Neural progenitor cell (in vitro differentiated cells): ENCODE measurements around the gene FOXO6. TPM values are rescaled to one million over a fixed set of nuclear protein-coding genes. Genes with fewer than 3 reads are reported as not detected.
A peak's percentile ranks its signal among the peaks of the same experiment; 100 is the strongest.

Experiments used
- DNase-seq: peaks from one replicate; pipeline ENCODE4 v3.0.0-alpha.2; 2016; ENCODE audit warnings: low spot score
- H2AFZ ChIP-seq: fragments of 200-600 bp; sonication (generic); replicated peaks from 2 replicates; pipeline ENCODE4 v1.6.1; 2016; ENCODE audit warnings: antibody characterized with exemption
- H3F3A ChIP-seq: fragments of 200-600 bp; sonication (generic); 2 replicates; pipeline ENCODE4 v1.6.1; 2016; ENCODE audit warnings: antibody characterized with exemption, low read depth
- H3K27ac ChIP-seq: fragments of 200-600 bp; sonication (generic); 2 replicates; pipeline ENCODE4 v1.5.1; 2016; ENCODE audit warnings: mild to moderate bottlenecking
- H3K27me3 ChIP-seq: fragments of 200-600 bp; sonication (generic); 2 replicates; pipeline ENCODE4 v1.6.1; 2016; ENCODE audit warnings: mild to moderate bottlenecking, moderate library complexity
- H3K36me3 ChIP-seq: fragments of 200-600 bp; sonication (generic); 2 replicates; pipeline ENCODE4 v1.5.1; 2016
- H3K4me1 ChIP-seq: fragments of 200-600 bp; sonication (generic); 2 replicates; pipeline ENCODE4 v1.6.1; 2016; ENCODE audit warnings: mixed run types
- H3K4me2 ChIP-seq: fragments of 200-600 bp; sonication (generic); 2 replicates; pipeline ENCODE4 v1.6.1; 2016
- H3K4me3 ChIP-seq: fragments of 200-600 bp; sonication (generic); 2 replicates; pipeline ENCODE4 v1.5.1; 2016
- H3K79me2 ChIP-seq: fragments of 200-600 bp; sonication (generic); 2 replicates; pipeline ENCODE4 v1.6.1; 2016; ENCODE audit warnings: low read depth
- H3K9ac ChIP-seq: fragments of 200-600 bp; sonication (generic); 2 replicates; pipeline ENCODE4 v1.6.1; 2016
- H3K9me3 ChIP-seq: fragments of 200-600 bp; sonication (generic); 2 replicates; pipeline ENCODE4 v1.5.1; 2016; ENCODE audit warnings: low read depth
- H4K20me1 ChIP-seq: fragments of 200-600 bp; sonication (generic); 2 replicates; pipeline ENCODE4 v1.6.1; 2016; ENCODE audit warnings: low read depth
- H3K27ac Mint-ChIP-seq: 3 replicates; pipeline ENCODE4 v1.8.0; 2021; ENCODE audit warnings: mixed read lengths
- H3K27me3 Mint-ChIP-seq: 2 replicates; pipeline ENCODE4 v1.8.0; 2022; ENCODE audit warnings: low read depth, mild to moderate bottlenecking, inconsistent platforms, moderate library complexity, mixed read lengths; ENCODE audit not compliant: insufficient read depth
- H3K36me3 Mint-ChIP-seq: 3 replicates; pipeline ENCODE4 v1.8.0; 2021; ENCODE audit warnings: mixed read lengths
- H3K4me1 Mint-ChIP-seq: 3 replicates; pipeline ENCODE4 v1.8.0; 2021; ENCODE audit warnings: mixed read lengths
- H3K4me3 Mint-ChIP-seq: 3 replicates; pipeline ENCODE4 v1.8.0; 2021; ENCODE audit warnings: mild to moderate bottlenecking, moderate library complexity, mixed read lengths
- H3K9me3 Mint-ChIP-seq: 3 replicates; pipeline ENCODE4 v1.8.0; 2020; ENCODE audit warnings: mixed read lengths
- CTCF ChIP-seq: fragments of 200-600 bp; sonication (generic); IDR thresholded peaks from 2 replicates; pipeline ENCODE4 v1.5.1; 2017; ENCODE audit warnings: antibody characterized with exemption, mild to moderate bottlenecking
- EZH2 ChIP-seq: fragments of 200-600 bp; sonication (generic); IDR thresholded peaks from 2 replicates; pipeline ENCODE4 v1.6.1; 2017; ENCODE audit warnings: antibody characterized with exemption, mild to moderate bottlenecking, moderate library complexity
- EZH2phosphoT487 ChIP-seq: fragments of 200-600 bp; sonication (generic); IDR thresholded peaks from 2 replicates; pipeline ENCODE4 v1.6.1; 2017; ENCODE audit warnings: antibody characterized with exemption
- total RNA-seq: library from RNA; depleted of rRNA; stranded (reverse); fragments of >200 nt; gene quantifications from 2 replicates; pipeline ENCODE4 v1.2.3, GENCODE V29; 2015; ENCODE audit warnings: low replicate concordance

FOXO6 gene
- total RNA-seq, 1 donor from 2014 or later = not detected

GRCh38 chr1:41426201-41426890 is 65.1 kb downstream of the FOXO6 start:
- Histone ChIP-seq H3K79me2 (no peaks in the 10 kb centered on the region), H3K4me1 (no peaks in the 10 kb centered on the region), H3K9ac (no peak overlapping the region), H3K27me3 (no peaks in the 10 kb centered on the region), H3K27ac (no peak overlapping the region), H3K9me3 (no peaks in the 10 kb centered on the region), H3K36me3 (no peaks in the 10 kb centered on the region), H4K20me1 (no peaks in the 10 kb centered on the region), H2AFZ (no peak overlapping the region), H3K4me3 (no peak overlapping the region), H3F3A (peaks cover 10% of the 10 kb centered on the region), H3K4me2 (no peak overlapping the region)
- H3K36me3 Mint-ChIP-seq = no peaks in the 10 kb centered on the region
- DNase-seq = no peak
- no peaks in the 10 kb centered on the region for H3K9me3 Mint-ChIP-seq
- H3K4me3 Mint-ChIP-seq = no peak overlapping the region
- H3K27me3 Mint-ChIP-seq = no peaks in the 10 kb centered on the region
- no peak overlapping the region for H3K27ac Mint-ChIP-seq
- peaks cover under 1% of the 10 kb centered on the region for H3K4me1 Mint-ChIP-seq
- no peak for TF ChIP-seq CTCF
- no peak for TF ChIP-seq EZH2phosphoT487
- no peak for TF ChIP-seq EZH2

- Histone ChIP-seq H3F3A (peaks cover 10% of the 10 kb centered on the region), H3K4me3 (no peak overlapping the region), H3K9me3 (no peaks in the 10 kb centered on the region), H4K20me1 (no peaks in the 10 kb centered on the region), H3K27ac (no peak overlapping the region), H3K9ac (no peak overlapping the region), H3K36me3 (no peaks in the 10 kb centered on the region), H3K4me2 (no peak overlapping the region), H3K79me2 (no peaks in the 10 kb centered on the region), H3K27me3 (no peaks in the 10 kb centered on the region), H3K4me1 (no peaks in the 10 kb centered on the region), H2AFZ (no peak overlapping the region)
- Mint-ChIP-seq H3K9me3 (no peaks in the 10 kb centered on the region), H3K4me1 (no peaks in the 10 kb centered on the region), H3K4me3 (no peak overlapping the region), H3K27me3 (peaks cover 3% of the 10 kb centered on the region), H3K36me3 (no peaks in the 10 kb centered on the region), H3K27ac (peak overlapping the region; percentile 10)
- DNase-seq = peak; percentile 38
- TF ChIP-seq CTCF = no peak
- no peak for TF ChIP-seq EZH2phosphoT487
- no peak for TF ChIP-seq EZH2
Observed at GRCh38 chr1:41427122-41427913, 66.1 kb downstream of the FOXO6 start.

- no peak for DNase-seq
- Mint-ChIP-seq H3K36me3 (no peaks in the 10 kb centered on the region), H3K4me3 (no peak overlapping the region), H3K4me1 (peaks cover 4% of the 10 kb centered on the region), H3K27me3 (peaks cover 3% of the 10 kb centered on the region), H3K9me3 (no peaks in the 10 kb centered on the region), H3K27ac (peak overlapping the region; percentile 10)
- H3K36me3 ChIP-seq = no peaks in the 10 kb centered on the region
- peaks cover 10% of the 10 kb centered on the region for H3F3A ChIP-seq
- no peaks in the 10 kb centered on the region for H3K27me3 ChIP-seq
- H2AFZ ChIP-seq = no peak overlapping the region
- H4K20me1 ChIP-seq = no peaks in the 10 kb centered on the region
- no peak overlapping the region for H3K4me3 ChIP-seq
- H3K4me1 ChIP-seq = no peaks in the 10 kb centered on the region
- H3K9ac ChIP-seq = no peak overlapping the region
- no peaks in the 10 kb centered on the region for H3K9me3 ChIP-seq
- H3K79me2 ChIP-seq = no peaks in the 10 kb centered on the region
- TF ChIP-seq CTCF = no peak
- TF ChIP-seq EZH2phosphoT487 = no peak
- no peak for TF ChIP-seq EZH2
- no peak overlapping the region for H3K4me2 ChIP-seq
- H3K27ac ChIP-seq = no peak overlapping the region
Observed at GRCh38 chr1:41427916-41428737, 66.9 kb downstream of the FOXO6 start.
